GM19468 (cell line): Measurements from ENCODE around the gene CD81.
"Not testable (repeated sequence)": the region's sequence is repeated elsewhere in the genome, so short reads cannot be mapped to it uniquely, and the experiment has no call there.

Experiments used
- ATAC-seq: cut with Tn5 transposase; IDR thresholded peaks from one replicate; pipeline ENCODE4 v1.9.1; 2021; ENCODE audit warnings: mild to moderate bottlenecking, moderate library complexity, moderate number of reproducible peaks; ENCODE audit not compliant: unreplicated experiment; ENCODE audit errors: extremely low read depth

Gene CD81, protein sequence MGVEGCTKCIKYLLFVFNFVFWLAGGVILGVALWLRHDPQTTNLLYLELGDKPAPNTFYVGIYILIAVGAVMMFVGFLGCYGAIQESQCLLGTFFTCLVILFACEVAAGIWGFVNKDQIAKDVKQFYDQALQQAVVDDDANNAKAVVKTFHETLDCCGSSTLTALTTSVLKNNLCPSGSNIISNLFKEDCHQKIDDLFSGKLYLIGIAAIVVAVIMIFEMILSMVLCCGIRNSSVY

DNA sequence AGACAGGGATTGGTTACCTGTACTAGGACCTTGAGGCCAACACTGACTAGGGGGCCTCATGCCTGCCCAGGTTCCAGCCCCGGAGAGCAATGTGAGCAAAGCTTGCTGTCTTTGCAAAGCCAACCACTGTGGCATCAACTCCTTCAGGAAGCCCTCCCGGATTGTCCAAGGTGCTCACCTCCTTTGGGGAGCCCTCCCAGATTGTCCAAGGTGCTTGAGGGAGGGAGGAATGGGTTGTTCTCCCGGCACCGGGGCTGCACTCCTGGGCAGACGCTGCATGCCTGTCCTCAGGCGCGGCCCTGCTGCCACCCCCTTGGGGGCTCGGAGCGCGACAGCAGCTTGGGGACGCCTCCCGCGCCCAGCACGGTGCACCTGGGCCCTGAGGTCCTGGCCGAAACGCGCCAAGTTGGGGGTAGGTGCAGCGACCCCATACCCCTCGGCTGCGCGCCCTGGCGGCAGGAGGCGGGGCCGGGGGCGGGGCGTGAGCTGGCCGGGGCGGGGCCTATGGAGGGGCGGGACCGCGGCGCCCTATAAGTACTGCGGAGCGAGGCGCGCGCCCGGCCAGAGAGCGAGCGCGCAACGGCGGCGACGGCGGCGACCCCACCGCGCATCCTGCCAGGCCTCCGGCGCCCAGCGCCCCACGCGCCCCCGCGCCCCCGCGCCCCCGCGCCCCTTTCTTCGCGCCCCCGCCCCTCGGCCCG, at the start of gene CD81:
Gene CD81 (plus strand): TSS at position 560 of the 701 bp plus-strand sequence. CDS start 240 bp downstream, outside the sequence.
- no peak for ATAC-seq

DNA sequence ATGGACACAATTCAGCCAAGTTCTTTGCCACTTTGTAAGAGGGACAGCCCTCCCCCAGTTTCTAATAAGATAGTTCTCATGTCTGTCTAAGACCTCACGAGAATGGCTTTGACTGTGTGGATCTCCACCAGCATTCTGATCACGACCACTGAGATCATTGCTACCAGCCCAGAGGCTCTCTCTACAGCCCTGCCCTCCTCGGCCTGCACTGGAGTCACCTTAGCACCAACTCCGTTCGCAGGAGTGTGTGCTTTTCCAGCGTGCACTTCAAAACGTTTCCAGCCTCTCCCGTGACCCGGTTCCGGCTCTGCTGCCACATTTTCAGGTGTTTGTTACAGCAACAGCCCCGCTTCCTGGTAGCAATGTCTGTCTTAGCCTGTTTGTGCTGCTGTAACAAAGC, 49.1 kb upstream of the CD81 start:
- ATAC-seq = no peak

DNA sequence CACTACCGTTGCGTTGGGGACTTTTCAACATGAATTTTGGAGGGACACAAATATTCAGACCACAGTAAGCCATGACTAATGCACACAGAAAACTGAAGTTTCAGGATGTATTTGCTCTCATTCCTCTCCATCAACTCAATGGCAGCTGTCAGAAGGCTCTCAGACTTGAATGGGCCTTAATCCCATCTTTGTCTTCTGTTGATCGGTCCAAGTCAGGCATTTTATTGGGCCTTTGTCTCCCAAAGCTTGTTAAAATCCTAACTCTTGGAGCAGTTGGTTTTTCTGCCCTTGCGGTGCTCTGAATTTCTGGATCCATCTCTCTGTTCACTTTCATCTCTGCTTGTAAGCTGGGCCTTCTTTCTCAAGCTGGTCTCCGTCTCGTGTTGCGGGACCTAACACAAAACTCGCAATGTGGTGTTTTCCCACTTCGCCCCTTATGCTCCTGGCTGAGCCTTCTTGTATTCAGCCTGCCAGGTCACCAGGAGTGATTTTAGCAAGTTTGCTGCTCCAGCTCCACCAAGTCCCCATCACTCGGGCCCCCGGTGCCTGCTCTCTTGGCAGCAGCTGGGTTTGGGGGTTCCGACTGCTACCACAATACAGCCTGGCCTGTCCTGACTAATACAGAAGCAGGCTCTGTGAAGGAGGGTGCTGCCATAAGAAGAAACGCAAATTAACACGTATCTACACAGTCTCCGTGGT, 48.3 kb upstream of the CD81 start:
- no peak for ATAC-seq

DNA sequence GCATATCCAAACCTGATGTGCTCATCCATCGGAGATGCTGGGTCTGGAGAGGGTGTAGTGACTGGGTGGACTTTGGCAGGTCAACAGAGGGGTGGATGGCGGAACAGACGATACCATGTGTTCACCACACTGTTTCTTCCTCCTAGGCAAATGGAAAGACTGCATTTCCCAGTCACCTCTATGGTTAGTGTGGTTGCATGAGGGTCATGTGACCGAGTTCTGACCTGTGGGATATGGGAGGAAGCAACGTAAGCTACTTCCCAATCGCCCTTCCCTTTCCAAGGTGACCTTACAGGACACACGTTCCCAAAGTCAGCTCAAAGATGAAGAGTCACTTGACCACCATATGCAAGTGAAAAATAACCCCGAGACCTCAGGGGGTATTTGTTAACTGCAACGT, 47.6 kb upstream of the CD81 start:
- no peak for ATAC-seq

DNA sequence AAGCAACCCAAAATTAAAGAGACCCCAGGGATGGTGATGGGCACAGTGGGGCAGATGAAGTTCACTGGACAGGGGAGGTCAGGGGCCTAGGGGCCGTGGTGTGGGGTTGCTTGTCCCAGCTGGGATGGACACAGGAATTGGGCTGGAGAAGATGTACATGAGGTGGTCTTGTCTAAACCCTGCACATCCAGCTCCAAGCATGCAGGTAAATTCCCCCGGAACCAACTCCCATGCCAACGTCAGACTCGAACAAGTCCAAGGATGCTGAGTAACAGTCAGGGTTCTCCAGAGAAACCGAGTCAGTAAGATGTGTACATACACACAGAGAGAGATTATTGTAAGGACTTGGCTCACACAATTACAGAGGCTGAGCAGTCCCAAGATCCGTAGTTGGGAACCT, 46.4 kb upstream of the CD81 start:
- no peak for ATAC-seq

DNA sequence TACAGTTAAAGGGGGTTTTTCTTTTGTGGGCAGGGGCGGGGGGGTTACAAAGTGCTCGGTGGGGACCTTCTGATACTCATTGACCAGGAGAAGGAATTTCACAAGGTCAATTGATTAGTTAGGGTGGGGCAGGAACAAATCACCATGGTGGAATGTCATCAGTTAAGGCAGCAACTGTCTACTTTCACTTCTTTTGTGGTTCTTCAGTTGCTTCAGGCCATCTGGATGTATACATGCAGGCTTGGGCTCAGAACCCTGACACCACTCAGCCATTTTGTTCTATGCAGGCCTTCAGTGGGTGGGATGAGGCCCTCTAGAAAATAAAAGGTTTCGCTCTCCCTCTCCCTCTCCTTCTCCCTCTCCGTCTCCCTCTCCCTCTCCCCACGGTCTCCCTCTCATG, 45.7 kb upstream of the CD81 start:
- ATAC-seq = no peak

DNA sequence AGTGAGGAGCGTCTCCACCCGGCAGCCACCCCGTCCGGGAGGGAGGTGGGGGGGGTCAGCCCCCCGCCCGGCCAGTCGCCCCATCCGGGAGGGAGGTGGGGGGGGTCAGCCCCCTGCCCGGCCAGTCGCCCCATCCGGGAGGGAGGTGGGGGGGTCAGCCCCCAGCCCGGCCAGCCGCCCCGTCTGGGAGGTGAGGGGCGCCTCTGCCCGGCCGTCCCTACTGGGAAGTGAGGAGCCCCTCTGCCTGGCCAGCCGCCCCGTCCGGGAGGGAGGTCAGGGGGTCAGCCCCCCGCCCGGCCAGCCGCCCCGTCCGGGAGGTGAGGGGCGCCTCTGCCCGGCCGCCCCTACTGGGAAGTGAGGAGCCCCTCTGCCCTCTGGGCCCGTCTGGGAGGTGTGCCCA, 44.5 kb upstream of the CD81 start:
- not testable (repeated sequence) for ATAC-seq

DNA sequence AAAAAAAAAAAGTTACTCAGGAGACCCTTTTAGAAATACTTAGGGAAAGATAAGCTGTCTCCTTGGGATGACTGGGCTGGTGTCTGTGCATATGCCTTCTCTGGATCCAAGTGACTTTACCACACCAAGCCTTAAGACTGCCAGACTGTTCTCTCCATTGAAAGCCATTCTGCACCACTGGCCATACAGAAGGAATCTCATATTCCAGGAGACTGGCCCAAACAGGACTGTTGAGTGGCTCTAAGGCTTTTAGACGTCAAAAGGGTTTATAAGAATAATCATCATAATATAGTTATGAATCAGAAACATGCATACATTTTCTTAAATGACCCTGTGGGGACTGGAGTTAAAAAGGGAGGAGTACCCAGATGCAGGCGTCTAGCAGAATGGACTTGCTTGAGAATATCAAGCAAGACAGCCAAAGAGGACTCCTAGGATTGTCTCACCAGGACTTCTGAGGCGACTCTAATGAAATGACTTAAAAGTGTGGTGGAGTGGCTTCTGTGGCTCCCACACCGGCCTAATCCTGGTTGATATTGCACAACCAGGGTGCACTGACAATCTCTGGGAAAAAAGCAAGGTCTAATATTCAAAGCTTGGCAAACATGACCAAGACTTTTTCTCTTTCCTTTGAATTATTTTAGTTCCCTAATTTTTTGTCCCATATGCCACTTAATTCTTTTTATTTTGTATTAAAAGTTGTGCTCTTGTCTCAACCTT, 43.5 kb upstream of the CD81 start:
- ATAC-seq = not testable (repeated sequence)

DNA sequence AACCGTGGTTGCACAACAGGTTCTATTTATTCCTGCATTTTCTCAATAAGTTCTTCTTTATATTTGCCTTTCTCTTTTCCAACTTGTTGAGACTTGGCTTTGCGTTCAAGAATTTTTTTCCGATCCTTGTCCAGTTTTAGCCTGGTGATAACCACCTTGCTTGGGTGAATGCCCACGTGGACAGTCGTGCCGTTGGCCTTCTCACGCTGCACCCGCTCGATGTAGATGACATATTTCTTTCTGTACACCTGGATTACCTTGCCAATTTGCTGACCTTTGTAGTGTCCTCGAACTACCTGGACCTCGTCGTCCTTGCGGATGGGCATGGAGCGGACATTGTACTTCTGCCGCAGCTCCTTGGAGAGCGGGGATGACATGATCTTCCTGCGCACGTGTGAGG, 41.8 kb upstream of the CD81 start:
- ATAC-seq = not testable (repeated sequence)

DNA sequence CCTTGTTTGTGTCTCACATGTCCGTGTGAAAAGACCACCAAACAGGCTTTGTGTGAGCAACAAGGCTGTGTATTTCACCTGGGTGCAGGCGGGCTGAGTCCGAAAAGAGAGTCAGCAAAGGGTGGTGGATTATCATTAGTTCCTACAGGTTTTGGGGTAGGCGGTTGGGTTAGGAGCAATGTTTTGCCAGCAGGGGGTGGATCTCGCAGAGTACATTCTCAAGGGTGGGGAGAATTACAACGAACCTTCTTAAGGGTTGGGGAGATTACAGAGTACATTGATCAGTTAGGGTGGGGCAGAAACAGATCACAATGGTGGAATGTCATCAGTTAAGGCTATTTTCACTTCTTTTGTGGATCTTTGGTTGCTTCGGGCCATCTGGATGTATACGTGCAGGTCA, 38.4 kb upstream of the CD81 start:
- not testable (repeated sequence) for ATAC-seq

DNA sequence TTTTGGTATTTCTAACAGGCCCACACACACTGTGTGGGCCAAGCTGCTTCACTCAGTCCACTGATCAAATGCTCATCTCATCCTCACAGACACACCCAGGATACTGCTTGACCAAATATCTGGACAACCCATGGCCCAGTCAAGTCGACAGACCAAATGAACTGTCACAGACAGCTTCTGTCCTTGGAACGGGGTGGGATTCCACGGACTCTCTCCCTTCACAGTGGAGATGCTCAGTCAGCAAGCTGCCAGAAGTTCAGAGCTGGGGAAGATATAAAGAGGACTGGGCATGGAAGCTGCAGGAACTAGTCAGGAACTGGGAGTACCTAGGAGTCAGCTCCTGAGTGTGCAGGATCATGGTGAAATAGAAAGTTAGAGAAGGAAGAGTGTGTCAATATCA, 34.6 kb upstream of the CD81 start:
- no peak for ATAC-seq

DNA sequence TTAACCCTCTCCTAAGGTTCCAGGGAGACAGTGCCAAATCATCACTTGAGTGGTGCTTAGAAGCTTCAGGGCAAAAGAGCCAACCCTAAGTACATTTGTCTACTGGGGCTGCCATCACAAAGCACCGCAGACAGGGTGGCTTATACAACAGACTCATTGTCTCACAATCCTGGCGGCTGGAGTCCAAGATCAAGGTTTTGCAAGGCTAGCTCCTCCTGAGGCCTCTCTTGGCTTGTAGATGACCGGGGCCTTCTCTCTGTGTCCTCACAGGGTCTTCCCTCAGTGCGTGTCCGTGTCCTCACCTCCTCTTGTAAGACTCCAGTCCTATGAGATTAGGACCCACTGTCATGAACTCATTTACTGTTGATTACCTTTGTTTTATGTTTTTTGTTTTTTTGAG, 34.1 kb upstream of the CD81 start:
- ATAC-seq = no peak

DNA sequence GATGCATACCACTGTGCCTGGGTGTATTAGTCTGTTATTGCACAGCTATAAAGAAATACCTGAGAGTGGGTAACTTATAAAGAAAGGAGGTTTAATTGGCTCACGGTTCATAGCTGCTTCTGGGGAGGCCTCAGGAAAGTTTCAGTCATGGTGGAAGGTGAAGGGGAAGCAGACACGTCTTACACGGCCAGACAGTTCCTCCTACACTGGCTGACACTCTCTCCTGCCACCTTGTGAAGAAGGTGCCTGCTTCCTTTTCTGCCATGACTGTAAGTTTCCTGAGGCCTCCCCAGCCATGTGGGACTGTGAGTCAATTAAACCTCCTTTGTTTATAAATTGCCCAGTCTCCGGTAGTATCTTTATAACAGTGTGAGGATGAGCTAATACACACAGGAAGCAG, 33.6 kb upstream of the CD81 start:
- ATAC-seq = no peak

DNA sequence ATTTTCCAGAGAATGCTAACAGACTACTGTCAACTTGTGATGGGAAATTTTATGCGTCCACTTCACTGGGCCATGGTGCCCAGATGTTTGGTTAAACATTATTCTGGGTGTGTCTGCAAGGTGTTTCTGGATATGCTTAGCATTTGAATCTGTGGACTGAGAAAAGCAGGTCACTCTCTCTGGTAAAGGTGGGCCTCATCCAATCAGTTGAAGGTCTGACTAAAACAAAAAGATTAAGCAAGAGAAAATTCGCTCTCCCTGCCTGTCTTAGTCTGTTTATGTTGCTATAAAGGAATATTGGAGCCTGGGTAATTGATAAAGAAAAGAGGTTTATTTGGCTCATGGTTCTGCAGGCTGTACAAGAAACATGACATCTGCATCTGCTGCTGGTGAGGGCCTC, 32.1 kb upstream of the CD81 start:
- no peak for ATAC-seq

DNA sequence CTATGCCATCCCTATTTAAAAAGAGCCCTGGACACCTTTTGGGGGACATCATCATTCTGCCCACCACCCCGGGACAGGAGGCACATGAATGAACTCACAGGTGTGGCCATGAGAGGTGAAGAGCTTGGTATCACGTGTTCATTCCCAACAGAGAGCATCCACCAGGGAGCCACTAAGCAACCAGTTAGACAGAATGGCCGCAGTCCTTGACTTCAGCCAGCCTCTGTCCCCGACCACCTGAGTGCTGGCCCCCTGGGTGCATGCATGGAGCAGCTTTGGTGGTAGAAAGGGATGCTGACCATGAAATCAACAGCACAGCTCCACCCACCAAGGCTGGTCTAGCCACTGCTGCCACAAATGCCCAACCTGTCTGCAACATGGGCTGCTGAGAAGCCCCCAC, 31.1 kb upstream of the CD81 start:
- no peak for ATAC-seq

DNA sequence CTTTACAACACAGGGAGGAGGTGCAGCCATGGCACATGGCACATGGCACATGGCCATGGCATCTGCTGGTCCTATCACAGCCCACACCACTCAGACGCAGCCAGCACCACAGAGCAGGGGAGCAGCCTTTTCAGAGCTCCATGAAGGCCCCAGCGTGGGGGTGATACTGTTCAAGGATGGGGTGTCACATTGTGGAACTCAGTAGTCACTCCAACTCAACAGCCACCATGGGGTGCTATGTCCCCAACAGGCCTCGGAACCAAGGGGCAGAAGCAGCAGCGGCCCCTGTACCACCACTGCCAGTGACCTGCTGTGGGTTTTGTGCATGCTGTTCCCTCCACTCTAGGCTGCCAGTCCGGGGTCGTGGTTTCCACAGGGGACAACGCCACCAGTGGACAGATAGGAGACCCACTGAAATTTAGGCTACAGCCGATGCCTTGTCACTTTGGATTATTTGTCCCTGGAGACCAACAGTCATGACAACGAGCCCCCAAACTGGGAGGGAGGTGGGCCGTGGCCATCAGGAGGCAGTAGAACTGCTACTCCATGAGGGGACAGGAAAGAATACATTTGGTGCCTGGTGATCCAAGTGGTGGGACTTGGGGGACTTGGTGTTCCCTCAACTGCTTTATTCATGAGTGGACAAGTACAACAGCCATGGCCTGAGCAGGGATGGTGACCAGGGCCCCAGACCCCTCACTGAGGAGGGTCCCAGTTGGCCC, 30.4 kb upstream of the CD81 start:
- no peak for ATAC-seq

DNA sequence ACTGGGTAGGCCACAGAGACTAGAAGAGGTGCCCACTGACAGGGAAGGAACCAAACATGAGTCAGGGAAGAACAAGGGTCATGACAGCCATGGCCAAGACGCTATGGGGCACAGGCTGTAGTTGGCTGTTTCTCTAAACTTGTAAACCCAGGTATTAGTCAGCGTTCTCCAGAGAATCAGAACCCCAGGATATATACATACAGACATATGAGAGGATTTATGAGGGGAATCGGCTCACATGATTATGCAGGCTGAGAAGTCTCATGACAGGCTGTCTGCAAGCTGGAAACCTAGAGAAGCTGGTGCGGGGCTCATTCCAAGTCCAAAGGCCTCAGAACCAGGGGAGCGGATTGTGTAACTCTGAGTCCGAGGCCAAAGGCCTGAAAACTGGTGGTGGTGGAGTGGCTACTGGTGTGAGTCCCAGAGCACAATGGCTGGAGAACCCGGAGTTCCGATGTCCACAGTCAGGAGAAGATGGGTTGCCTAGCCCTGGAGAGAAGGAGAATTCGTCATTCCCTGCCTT, 29.7 kb upstream of the CD81 start:
- ATAC-seq = no peak

DNA sequence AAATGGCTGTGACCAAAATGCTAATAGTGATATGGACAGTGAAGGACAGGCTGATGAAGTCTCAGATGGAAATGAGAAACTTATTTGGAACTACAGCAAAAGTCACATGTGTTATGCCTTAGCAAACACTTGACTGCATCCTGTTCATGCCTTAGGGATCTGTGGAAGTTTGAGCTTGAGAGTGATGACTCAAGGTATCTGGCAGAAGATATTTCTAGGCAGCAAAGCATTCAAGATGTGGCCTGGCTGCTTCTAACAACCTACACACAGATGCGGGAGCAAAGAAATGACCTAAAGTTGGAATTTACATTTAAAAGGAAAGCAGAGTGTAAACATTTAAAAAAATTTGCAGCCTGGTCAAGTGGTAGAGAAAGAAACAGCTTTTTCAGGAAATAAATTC, 28.1 kb upstream of the CD81 start:
- ATAC-seq = no peak

DNA sequence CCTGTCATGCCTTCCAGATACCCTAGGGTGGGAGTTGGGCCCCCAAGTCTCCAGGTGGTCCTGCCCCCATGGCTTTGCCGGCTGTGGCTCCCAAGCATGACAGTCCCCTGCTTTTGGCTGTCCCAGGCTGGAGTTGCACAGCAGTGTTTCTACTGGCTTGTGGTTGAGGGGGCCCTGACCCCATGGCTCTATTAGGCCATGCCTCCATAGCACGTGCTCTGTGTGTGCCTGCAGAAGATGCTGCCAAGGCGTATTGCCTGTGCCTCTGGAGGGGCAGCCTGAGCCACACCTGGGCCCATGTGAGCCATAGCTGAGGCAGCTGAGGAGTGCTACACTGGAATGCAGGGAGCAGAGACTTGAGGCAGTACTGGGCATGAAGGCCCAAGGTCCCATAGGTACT, 25.4 kb upstream of the CD81 start:
- no peak for ATAC-seq

DNA sequence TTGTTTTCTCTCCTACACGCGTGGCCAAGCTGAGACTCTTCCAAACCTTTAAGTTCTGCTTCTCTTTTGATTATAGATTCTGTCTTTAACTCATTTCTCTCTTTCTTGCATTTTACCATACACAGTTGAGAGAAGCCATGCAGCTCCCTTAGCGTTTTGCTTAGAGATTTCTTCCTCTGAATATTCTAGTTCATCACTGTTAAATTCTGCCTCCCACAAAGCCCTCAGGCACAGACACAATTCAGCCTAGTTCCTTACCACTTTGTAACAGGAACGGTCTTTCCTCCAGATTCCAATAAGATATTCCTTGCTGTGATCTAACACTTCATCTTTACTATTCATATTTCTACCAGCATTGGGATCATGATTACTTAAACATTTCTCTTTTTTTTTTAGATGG, 24.7 kb upstream of the CD81 start:
- no peak for ATAC-seq
